Measurements from ENCODE around the gene ZFAND6. TPM values are rescaled to one million over a fixed set of nuclear protein-coding genes. Genes with fewer than 3 reads are reported as not detected.
A peak's percentile ranks its signal among the peaks of the same experiment; 100 is the strongest.
"Not testable (repeated sequence)": the region's sequence is repeated elsewhere in the genome, so short reads cannot be mapped to it uniquely, and the experiment has no call there.

Gene ZFAND6
- total RNA-seq = 100 to 1,000 TPM in 1 of 4 donors, 10 to 100 TPM in 3; 75.9 to 154 (median 81.0) TPM

- TF ChIP-seq CTCF (IDR thresholded peaks at IDR 0.05) (peak in 2 of 6 experiments; percentile 8 to 13), POLR2A (IDR thresholded peaks at IDR 0.05) (peak; percentile 84 to 92)
- H3K4me3 ChIP-seq = peak within 1 kb of the TSS; percentile 82 to 92 (median 88)
- H3K27ac ChIP-seq = peak within 1 kb of the TSS; percentile 98 to 99 (median 99)
- DNase-seq = peak; percentile 96 to 98 (median 98)
- no peaks in the 10 kb centered on the region for H3K9me3 ChIP-seq
- peaks cover 0 to 26% (median 3%) of the 10 kb centered on the region in 4 donors for H3K4me1 ChIP-seq
- no peaks in the 10 kb centered on the region for H3K27me3 ChIP-seq
- H3K36me3 ChIP-seq = no peaks in the 10 kb centered on the region
Measured at GRCh38 chr15:80058851-80059785, at the start of gene ZFAND6. ZFAND6 (plus strand) TSS chr15:80059676; CDS start chr15:80120345, 60,669 bp downstream.

- Histone ChIP-seq H3K4me1 (peaks cover 0 to 10% (median 0%) of the 10 kb centered on the region in 4 donors), H3K27me3 (no peaks in the 10 kb centered on the region), H3K9me3 (no peaks in the 10 kb centered on the region), H3K4me3 (no peak overlapping the region), H3K36me3 (no peaks in the 10 kb centered on the region), H3K27ac (peak overlapping the region in 1 of 4 donors; percentile 28)
- TF ChIP-seq CTCF (IDR thresholded peaks at IDR 0.05) (no peak), POLR2A (IDR thresholded peaks at IDR 0.05) (no peak)
- peak in 1 of 3 donors; percentile 53 for DNase-seq
Measured at GRCh38 chr15:80010131-80010673, 49.3 kb upstream of the ZFAND6 start.

- not testable (repeated sequence) for H3K27ac ChIP-seq, H3K4me3 ChIP-seq, H3K9me3 ChIP-seq, H3K36me3 ChIP-seq, H3K27me3 ChIP-seq
- peak in 1 of 3 donors; percentile 39 for DNase-seq
- peaks cover 0 to 10% (median 0%) of the 10 kb centered on the region in 4 donors for H3K4me1 ChIP-seq
Measured at GRCh38 chr15:80011041-80011523, 48.4 kb upstream of the ZFAND6 start.

- H3K4me1 ChIP-seq = peaks cover 0 to 10% (median 0%) of the 10 kb centered on the region in 4 donors
- no peak overlapping the region for H3K27ac ChIP-seq
- no peak for DNase-seq
- H3K36me3 ChIP-seq = no peaks in the 10 kb centered on the region
- no peaks in the 10 kb centered on the region for H3K27me3 ChIP-seq
- TF ChIP-seq POLR2A (IDR thresholded peaks at IDR 0.05) (no peak), CTCF (IDR thresholded peaks at IDR 0.05) (no peak)
- H3K9me3 ChIP-seq = no peaks in the 10 kb centered on the region
- no peak overlapping the region for H3K4me3 ChIP-seq
Measured at GRCh38 chr15:80011596-80011995, 47.9 kb upstream of the ZFAND6 start.

GRCh38 chr15:80012060-80012726 is 47.3 kb upstream of the ZFAND6 start:
- peaks cover 0 to 10% (median 0%) of the 10 kb centered on the region in 4 donors for H3K4me1 ChIP-seq
- no peaks in the 10 kb centered on the region for H3K36me3 ChIP-seq
- no peaks in the 10 kb centered on the region for H3K27me3 ChIP-seq
- TF ChIP-seq CTCF (IDR thresholded peaks at IDR 0.05) = no peak
- TF ChIP-seq POLR2A (IDR thresholded peaks at IDR 0.05) = no peak
- H3K9me3 ChIP-seq = no peaks in the 10 kb centered on the region
- DNase-seq = peak in 1 of 3 donors; percentile 18
- no peak overlapping the region for H3K27ac ChIP-seq
- H3K4me3 ChIP-seq = no peak overlapping the region

GRCh38 chr15:80014186-80014585 is 45.3 kb upstream of the ZFAND6 start:
- not testable (repeated sequence) for H3K36me3 ChIP-seq, H3K27ac ChIP-seq, H3K4me3 ChIP-seq, H3K9me3 ChIP-seq, H3K27me3 ChIP-seq
- H3K4me1 ChIP-seq = peaks cover 0 to 10% (median 0%) of the 10 kb centered on the region in 4 donors
- peak in 1 of 3 donors; percentile 19 for DNase-seq

Data from Peyer's patch (tissue), 4 donors.